HepG2 (cell line): ENCODE results near the gene NEURL2. TPM values are rescaled to one million over a fixed set of nuclear protein-coding genes. Genes with fewer than 3 reads are reported as not detected.
A peak's percentile ranks its signal among the peaks of the same experiment; 100 is the strongest.

Experiments used
- KLF11 ChIP-seq: IDR thresholded peaks from 2 replicates; pipeline ENCODE4 v1.6.1; 2016; ENCODE audit warnings: missing compliant biosample characterization
- SMARCC2 ChIP-seq: fragments of 450-650 bp; IDR thresholded peaks from 2 replicates; pipeline ENCODE4 v1.6.1; 2017; ENCODE audit warnings: antibody characterized with exemption, mild to moderate bottlenecking
- YEATS4 ChIP-seq: sonication (generic); formaldehyde crosslinking; IDR thresholded peaks from 2 replicates; pipeline ENCODE4 v1.4.0; 2020; ENCODE audit warnings: missing genetic modification reagents, borderline replicate concordance
- ZBTB40 ChIP-seq, 2 experiments: fragments of 450-650 bp in 1 of 2; sonication (generic) in 1 of 2; formaldehyde crosslinking in 1 of 2; IDR thresholded peaks; 2 replicates each; pipeline versions ENCODE4 v1.6.1 to v1.8.0; 2016 to 2022; ENCODE audit warnings: antibody characterized with exemption in 1 of 2, mild to moderate bottlenecking in 1 of 2, missing genetic modification reagents in 1 of 2
- ZNF543 ChIP-seq: sonication (generic); formaldehyde crosslinking; IDR thresholded peaks from 2 replicates; pipeline ENCODE4 v1.4.0; 2020; ENCODE audit warnings: mild to moderate bottlenecking, missing genetic modification reagents
- ZNF749 ChIP-seq: sonication (generic); formaldehyde crosslinking; IDR thresholded peaks from 2 replicates; pipeline ENCODE4 v1.8.0; 2022; ENCODE audit warnings: mild to moderate bottlenecking, missing genetic modification reagents, moderate library complexity, borderline replicate concordance
- polyA plus RNA-seq, 8 experiments: library from polyadenylated mRNA; depleted of rRNA in 3 of 8; stranded (reverse) in 7 of 8; unstranded in 1 of 8; fragments of >200 nt; fragmentation: Illumina TruSeq in 4 of 8; extraction: Trizol in 4 of 8; gene quantifications; 2 replicates each; pipeline versions ENCODE4 v1.2.1 to v1.2.3, GENCODE V29; 2011 to 2016; ENCODE audit warnings: low read depth in 4 of 8, missing spikeins in 1 of 8, mixed read lengths in 1 of 8; ENCODE audit not compliant: insufficient read depth in 1 of 8
- total RNA-seq, 5 experiments: library from RNA; depleted of rRNA; stranded (reverse); fragments of >200 nt; fragmentation: Illumina TruSeq; extraction: Trizol; gene quantifications; 2 replicates each; pipeline ENCODE4 v1.2.3, GENCODE V29; 2016; ENCODE audit warnings: low read depth in 1 of 5
- TF ChIP-seq, protein P1 (sequence below): sonication (generic); formaldehyde crosslinking; IDR thresholded peaks from 2 replicates; pipeline ENCODE4 v1.5.1; 2020; ENCODE audit warnings: mild to moderate bottlenecking, missing genetic modification reagents, borderline replicate concordance

NEURL2 gene
- total and polyA plus RNA-seq, 2 of the 13 experiments (the other 11 are each of a cell fraction or from before 2014, with no cell fraction given): 7.2 to 9.7 TPM

DNA sequence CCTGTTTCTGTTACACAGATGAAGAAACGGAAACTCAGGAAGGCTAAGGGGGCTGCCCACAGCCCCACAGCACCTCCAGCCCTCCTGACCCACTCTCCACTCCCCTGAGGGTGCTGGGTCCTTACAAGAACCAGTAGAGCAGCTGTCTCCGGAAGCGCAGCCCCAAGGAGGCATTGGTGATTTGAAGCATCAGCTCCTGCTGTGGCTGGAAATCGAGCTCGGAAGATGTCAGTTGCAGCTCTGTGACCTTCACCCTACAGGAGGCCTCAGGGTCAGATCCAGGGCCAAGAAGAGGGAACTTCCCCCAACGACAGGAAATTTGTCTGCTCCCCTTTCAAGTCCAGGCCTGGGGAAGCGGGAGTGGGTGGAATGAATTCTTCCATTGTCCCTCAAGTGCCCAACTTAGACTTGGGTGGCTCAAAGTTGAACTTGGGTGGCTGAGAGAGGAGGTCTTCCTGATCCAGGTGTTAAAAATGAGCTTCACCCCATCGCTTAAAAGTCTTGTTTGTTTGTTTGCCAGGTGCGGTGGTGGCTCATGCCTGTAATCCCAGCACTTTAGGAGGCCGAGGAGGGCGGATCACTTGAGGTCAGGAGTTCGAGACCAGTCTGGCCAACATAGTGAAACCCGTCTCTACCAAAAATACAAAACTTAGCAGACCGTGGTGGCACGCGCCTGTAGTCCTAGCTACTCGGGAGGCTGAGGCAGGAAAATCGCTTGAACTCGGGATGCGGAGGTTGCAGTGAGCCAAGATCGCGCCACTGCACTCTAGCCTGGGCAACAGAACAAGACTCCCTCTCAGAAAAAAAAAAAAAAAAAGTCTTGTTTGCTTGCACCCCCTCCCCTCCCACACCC is 19.0 kb upstream of the NEURL2 start (continued):
- TF ChIP-seq, protein P1, sequence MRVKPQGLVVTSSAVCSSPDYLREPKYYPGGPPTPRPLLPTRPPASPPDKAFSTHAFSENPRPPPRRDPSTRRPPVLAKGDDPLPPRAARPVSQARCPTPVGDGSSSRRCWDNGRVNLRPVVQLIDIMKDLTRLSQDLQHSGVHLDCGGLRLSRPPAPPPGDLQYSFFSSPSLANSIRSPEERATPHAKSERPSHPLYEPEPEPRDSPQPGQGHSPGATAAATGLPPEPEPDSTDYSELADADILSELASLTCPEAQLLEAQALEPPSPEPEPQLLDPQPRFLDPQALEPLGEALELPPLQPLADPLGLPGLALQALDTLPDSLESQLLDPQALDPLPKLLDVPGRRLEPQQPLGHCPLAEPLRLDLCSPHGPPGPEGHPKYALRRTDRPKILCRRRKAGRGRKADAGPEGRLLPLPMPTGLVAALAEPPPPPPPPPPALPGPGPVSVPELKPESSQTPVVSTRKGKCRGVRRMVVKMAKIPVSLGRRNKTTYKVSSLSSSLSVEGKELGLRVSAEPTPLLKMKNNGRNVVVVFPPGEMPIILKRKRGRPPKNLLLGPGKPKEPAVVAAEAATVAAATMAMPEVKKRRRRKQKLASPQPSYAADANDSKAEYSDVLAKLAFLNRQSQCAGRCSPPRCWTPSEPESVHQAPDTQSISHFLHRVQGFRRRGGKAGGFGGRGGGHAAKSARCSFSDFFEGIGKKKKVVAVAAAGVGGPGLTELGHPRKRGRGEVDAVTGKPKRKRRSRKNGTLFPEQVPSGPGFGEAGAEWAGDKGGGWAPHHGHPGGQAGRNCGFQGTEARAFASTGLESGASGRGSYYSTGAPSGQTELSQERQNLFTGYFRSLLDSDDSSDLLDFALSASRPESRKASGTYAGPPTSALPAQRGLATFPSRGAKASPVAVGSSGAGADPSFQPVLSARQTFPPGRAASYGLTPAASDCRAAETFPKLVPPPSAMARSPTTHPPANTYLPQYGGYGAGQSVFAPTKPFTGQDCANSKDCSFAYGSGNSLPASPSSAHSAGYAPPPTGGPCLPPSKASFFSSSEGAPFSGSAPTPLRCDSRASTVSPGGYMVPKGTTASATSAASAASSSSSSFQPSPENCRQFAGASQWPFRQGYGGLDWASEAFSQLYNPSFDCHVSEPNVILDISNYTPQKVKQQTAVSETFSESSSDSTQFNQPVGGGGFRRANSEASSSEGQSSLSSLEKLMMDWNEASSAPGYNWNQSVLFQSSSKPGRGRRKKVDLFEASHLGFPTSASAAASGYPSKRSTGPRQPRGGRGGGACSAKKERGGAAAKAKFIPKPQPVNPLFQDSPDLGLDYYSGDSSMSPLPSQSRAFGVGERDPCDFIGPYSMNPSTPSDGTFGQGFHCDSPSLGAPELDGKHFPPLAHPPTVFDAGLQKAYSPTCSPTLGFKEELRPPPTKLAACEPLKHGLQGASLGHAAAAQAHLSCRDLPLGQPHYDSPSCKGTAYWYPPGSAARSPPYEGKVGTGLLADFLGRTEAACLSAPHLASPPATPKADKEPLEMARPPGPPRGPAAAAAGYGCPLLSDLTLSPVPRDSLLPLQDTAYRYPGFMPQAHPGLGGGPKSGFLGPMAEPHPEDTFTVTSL (CRISPR knock-in tag): peak; percentile 53; the same call in 1 of the 2 replicates
- TF ChIP-seq ZNF749 (CRISPR knock-in tag) (0 out of 2 replicates have a peak, but pooled peaks have one; percentile 58), ZNF543 (CRISPR knock-in tag) (peak; percentile 56), ZBTB40 (IDR thresholded peaks at IDR 0.05) (no peak), ZBTB40 (CRISPR knock-in tag; IDR thresholded peaks at IDR 0.05) (no peak; the same call in 1 of the 2 replicates), KLF11 (CRISPR knock-in tag) (peak; percentile 61; the same call in 1 of the 2 replicates), YEATS4 (0 out of 2 replicates have a peak, but pooled peaks have one; percentile 26), SMARCC2 (no peak)
